GM19328 (cell line): ENCODE data around the gene EXOC3L4.
"Not testable (repeated sequence)": the region's sequence is repeated elsewhere in the genome, so short reads cannot be mapped to it uniquely, and the experiment has no call there.

ENCODE experiments used
- ATAC-seq: cut with Tn5 transposase; IDR thresholded peaks from one replicate; pipeline ENCODE4 v1.9.1; 2021; ENCODE audit warnings: mild to moderate bottlenecking, moderate library complexity; ENCODE audit not compliant: unreplicated experiment

Gene EXOC3L4

DNA sequence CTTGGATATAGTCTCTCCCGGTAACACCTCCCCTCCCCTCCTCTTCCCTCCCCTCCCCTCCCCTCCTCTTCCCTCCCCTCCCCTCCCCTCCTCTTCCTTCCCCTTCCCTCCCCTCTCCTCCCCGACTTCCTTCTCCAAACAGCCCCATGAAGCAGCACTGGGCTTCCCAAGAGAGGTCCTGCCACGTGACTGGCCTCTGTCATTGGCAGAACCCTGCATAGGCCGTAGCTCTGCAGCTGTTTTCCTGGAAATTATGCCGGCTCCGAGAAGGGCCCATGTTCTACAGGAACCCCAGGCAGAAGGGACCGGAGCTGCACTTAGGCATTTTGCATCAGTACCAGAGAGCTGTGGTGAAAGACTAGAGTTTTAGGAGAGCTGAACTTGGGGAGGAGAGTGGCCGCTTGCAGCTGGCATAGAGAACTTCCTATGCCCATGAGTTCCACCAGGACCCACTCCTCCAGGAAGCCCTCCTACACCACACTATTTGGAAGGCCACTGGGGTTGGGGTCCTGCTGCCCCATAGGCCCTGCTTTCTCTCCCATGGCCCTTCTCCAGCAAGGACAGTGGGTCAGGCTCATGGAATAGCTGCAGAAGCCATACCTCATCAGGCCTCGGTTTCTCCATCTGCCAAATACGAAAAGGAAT lies 23.6 kb downstream of the EXOC3L4 start:
- no peak for ATAC-seq

DNA sequence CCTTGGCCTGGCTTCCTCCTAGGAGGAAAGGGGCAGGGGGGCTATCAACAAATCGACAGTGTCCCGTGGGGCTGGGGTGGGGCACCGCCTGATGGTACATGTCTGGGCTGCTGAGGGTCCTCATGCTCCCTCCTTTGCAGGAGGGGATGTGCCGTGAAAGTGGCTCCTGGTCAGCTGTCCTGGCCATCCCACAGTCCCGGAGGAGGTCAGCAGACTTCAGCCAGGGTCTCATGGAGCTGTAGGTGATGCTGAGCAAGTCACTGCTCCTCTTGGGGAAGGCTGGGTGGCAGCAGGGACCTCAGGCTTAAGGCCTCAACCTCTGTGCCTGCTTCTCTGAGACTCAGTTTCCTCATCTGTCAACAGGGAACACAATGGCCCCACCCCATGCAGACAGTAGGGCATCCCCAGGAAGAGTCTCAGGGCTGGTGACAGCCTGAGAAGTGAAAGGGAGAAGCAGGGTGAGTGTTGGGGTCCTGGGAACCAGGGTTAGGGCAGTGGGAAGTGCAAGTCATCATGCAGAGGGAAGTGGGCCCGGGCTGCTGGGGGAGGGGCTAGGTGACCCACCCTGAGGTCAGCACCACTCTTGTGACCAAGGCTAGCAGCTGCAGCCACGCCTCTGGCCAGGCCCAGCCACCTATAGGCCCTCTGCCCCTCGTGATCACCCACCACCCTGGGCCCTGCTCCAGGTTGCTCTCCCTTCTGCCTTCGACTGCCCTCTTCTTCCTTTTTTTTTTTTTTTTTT lies 24.3 kb downstream of the EXOC3L4 start:
- ATAC-seq: no peak

GRCh38 chr14:103119527-103119926 lies 25.0 kb downstream of the EXOC3L4 start:
- not testable (repeated sequence) for ATAC-seq

- ATAC-seq: no peak
Measured at GRCh38 chr14:103121121-103121845, 26.8 kb downstream of the EXOC3L4 start.

GRCh38 chr14:103121846-103122584 lies 27.5 kb downstream of the EXOC3L4 start:
- ATAC-seq: no peak

DNA sequence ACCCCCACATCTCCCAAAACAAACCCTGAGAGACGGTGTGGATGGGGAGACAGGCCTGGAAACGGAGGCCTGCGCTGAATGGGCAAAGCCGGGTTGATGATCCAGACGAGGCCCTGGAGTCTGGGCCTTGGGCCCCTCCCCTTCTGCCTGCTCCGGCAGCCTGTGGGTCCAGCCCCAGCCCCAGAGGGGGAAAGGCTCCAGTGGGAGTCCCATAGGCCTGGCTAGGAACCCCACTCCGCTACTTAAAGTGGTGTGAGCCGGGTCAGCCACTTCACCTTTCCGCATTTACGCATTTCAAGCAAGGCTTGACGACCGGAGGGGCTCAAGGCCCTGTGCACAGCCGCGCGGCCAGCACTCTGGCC lies 28.0 kb downstream of the EXOC3L4 start:
- ATAC-seq: no peak

- ATAC-seq: no peak
Measured at GRCh38 chr14:103122947-103123633, 28.6 kb downstream of the EXOC3L4 start, which contains the start of gene TNFAIP2. Gene TNFAIP2, plus strand, starts transcription at chr14:103123461. Its CDS starts 2,997 bp downstream, at chr14:103126458.

- no peak for ATAC-seq
Measured at GRCh38 chr14:103123634-103124500, 29.3 kb downstream of the EXOC3L4 start.

DNA sequence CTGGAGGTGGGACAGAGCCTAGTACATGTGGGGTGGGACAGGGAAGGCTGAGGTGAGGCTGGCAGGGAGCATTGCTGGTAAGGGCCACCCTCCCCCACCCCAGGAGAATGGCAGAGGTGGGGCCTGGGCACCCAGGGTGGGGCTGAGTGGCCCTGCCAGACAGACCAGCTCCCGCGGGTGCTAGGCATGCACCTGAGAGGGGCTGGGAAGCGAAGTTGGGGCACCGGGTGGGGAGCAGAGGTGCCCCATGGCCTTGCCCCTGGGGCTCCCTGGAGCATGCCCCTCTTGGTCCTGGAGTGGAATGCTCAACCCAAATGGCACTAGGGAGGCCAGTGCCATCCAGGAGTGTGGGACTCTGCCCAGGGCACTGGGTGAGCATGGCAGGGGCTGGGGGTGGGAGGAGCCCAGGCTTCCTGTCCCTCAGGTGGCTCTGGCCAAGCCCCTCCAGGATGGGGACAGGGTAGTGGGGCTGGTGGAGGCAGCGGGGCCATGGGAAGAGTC lies 30.0 kb downstream of the EXOC3L4 start:
- no peak for ATAC-seq

DNA sequence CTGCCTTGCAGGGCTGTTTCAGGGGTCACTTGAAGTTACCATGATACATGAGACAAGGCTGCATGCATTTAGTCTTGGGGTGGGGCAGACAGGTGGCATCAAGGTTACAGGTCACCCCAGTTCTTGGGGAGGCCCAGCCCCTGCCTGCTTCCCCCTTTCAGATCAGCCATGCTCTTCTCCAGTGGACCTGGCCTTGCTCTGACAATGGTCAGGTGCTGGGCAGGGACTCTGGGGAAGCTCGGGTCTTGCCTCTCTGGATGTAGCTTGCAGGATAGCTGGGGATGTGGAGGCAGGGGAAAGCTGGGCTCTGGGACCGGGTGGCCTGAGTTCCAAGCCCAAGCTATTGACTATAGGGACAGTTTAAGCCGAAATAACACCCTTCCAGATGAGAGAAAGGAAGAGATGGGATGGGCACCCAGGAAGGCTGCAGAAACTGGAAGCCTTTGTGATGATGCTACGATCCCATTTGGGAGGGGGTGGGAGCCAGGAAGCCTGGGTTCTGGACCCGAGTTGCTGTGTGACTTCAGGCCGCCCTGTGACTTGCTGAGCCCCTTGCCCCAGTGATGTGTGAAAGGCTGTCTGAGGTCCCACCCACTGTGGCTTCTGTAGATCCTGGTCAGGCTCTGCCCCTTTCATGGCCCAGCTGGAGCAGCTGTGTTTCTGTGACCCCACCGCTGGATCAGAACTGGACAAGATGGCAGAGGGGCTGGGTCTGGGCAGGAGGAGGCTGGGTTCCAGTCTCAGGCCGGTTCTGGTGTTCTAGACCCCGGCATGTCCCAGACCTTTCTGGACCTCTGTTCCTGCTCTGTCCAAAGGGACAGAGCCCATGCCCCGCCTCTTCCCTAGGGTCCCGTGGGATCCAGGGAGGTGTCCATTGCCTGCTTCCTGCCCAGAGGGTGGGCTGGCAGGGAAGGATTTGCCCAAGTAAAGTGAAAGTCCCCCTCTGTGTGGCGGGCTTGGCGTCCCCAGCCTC lies 30.9 kb downstream of the EXOC3L4 start:
- ATAC-seq: no peak

DNA sequence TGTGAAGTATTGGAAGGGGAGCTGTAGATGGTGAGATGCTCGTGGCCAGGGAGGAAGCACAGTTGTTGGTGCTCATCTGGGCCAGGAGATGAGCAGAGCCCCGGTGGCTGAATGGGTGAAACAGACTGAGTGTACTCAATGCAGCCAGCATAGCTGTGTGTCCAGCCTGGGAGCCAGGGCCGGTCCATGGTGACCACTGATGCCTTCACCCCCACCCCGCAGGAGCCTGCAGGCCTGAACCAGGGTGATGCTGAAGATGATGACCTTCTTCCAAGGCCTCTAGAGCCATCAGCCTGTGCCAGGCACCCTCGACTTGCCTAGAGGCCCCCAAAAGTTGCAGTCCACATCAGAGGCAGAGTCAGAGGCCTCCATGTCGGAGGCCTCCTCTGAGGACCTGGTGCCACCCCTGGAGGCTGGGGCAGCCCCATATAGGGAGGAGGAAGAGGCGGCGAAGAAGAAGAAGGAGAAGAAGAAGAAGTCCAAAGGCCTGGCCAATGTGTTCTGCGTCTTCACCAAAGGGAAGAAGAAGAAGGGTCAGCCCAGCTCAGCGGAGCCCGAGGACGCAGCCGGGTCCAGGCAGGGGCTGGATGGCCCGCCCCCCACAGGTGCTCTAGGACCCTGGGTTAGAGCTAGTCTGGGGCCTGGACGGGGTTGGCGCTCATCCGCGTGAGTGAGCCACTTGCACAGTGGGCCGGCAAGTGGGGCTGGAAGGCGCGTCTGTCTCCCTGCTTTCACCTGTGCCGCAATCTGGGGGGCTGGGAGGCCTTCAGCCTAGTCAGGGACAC lies 31.8 kb downstream of the EXOC3L4 start:
- ATAC-seq: no peak

DNA sequence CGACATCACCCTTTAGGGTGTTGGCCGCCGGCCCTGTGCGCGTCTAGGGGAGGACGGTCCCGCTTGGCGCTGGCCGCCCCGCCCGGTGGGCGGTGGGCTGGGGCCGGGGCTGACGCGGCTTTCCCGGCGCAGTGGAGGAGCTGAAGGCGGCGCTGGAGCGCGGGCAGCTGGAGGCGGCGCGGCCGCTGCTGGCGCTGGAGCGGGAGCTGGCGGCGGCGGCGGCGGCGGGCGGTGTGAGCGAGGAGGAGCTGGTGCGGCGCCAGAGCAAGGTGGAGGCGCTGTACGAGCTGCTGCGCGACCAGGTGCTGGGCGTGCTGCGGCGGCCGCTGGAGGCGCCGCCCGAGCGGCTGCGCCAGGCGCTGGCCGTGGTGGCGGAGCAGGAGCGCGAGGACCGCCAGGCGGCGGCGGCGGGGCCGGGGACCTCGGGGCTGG lies 32.4 kb downstream of the EXOC3L4 start:
- no peak for ATAC-seq

DNA sequence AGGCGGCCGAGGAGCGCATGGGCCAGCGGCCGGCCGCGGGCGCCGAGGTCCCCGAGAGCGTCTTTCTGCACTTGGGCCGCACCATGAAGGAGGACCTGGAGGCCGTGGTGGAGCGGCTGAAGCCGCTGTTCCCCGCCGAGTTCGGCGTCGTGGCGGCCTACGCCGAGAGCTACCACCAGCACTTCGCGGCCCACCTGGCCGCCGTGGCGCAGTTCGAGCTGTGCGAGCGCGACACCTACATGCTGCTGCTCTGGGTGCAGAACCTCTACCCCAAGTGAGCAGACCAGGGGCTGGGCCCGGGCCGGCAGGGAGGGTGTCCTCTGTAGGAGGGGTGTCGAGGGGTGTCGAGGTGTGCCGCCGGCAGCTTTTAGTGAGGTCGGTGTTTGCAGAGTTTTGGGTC lies 32.8 kb downstream of the EXOC3L4 start:
- ATAC-seq: no peak

GRCh38 chr14:103127861-103128598 lies 33.5 kb downstream of the EXOC3L4 start:
- no peak for ATAC-seq

DNA sequence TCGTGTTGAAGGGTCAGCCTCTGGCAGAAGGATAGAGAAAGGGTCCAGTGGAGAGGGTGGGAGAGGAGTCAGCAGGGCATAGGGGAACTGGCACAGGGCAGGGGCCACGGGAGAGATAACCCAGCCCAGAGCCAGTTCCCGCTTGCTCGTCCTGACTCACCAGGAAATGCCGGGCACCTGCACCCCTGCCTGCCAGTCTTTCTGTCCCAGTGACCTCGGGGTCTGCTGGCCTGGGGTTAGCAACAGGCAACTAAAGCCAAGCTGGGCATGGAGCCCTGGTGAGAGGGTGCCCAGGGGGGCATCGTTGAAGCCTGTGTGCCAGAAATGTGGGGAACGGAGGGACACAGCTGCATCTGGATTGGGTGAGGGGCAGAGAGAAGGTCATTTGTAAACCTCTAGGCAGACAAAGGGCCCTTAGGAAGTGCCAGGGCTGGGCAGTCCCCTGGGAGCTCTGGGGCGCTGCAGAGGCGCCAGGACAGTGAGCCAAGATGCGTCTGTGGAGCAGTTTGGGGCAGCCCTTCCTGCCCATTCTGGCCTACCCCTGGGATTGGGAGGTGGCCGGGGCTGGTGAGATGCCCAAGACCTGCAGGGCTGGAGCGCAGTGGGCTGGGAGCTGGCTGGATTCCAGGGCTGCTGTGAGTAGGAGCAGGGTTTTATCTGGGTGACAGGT lies 34.2 kb downstream of the EXOC3L4 start:
- no peak for ATAC-seq

- ATAC-seq: no peak
Measured at GRCh38 chr14:103129301-103130016, 34.9 kb downstream of the EXOC3L4 start.
